H1 (cell line): ENCODE data around the gene AGAP1. TPM values are rescaled to one million over a fixed set of nuclear protein-coding genes. Genes with fewer than 3 reads are reported as not detected.

Experiments
- CTCF ChIA-PET: fragments of 300-600 bp; sonication (Branson Sonifier 250); formaldehyde crosslinking; loops from one replicate; lab custom pipeline; 2021; ENCODE audit not compliant: partially characterized antibody; lab: Charles Lee
- POLR2A ChIA-PET: fragments of 300-600 bp; sonication (Branson Sonifier 250); formaldehyde crosslinking; loops from one replicate; lab custom pipeline; 2021; ENCODE audit warnings: inconsistent platforms; ENCODE audit not compliant: partially characterized antibody; lab: Charles Lee
- DNase-seq, 2 experiments: peaks; one replicate each; pipeline versions ENCODE4 v3.0.0 to v3.0.0-alpha.2; 2010 to 2022; ENCODE audit warnings: low spot score in 2 of 2, low read depth in 1 of 2, mixed read lengths in 1 of 2
- FAIRE-seq: peaks from 2 replicates; lab custom pipeline; 2011; peaks lifted over from hg19 to GRCh38; lab: Jason Lieb, UNC
- H2AFZ ChIP-seq: 2 replicates; pipeline ENCODE4 v1.8.1; 2012; ENCODE audit warnings: low read length, inconsistent platforms
- H2AK5ac ChIP-seq: 2 replicates; pipeline ENCODE4 v1.6.1; 2013; ENCODE audit warnings: low read depth, low read length
- H2BK120ac ChIP-seq: replicated peaks from 2 replicates; pipeline ENCODE3; 2013; ENCODE audit warnings: low read depth, low read length, inconsistent platforms
- H2BK12ac ChIP-seq: 2 replicates; pipeline ENCODE4 v1.6.1; 2013; ENCODE audit warnings: low read depth, low read length
- H2BK15ac ChIP-seq: 2 replicates; pipeline ENCODE4 v1.6.1; 2013; ENCODE audit warnings: low read length
- H2BK20ac ChIP-seq: 2 replicates; pipeline ENCODE4 v1.6.1; 2013; ENCODE audit warnings: low read length
- H2BK5ac ChIP-seq: 2 replicates; pipeline ENCODE4 v1.6.1; 2013; ENCODE audit warnings: low read depth, low read length
- H3K14ac ChIP-seq: 2 replicates; pipeline ENCODE4 v1.6.1; 2013; ENCODE audit warnings: inconsistent platforms; ENCODE audit not compliant: insufficient read length
- H3K18ac ChIP-seq: 2 replicates; pipeline ENCODE4 v1.6.1; 2013; ENCODE audit warnings: low read length; ENCODE audit errors: extremely low read depth
- H3K23ac ChIP-seq: 2 replicates; pipeline ENCODE4 v1.6.1; 2013; ENCODE audit warnings: inconsistent platforms; ENCODE audit not compliant: insufficient read length
- H3K23me2 ChIP-seq: 2 replicates; pipeline ENCODE4 v1.6.1; 2013; ENCODE audit warnings: low read depth, low read length
- H3K27ac ChIP-seq: 2 replicates; pipeline ENCODE4 v1.6.1; 2011; ENCODE audit warnings: low read depth, low read length, inconsistent platforms
- H3K27me3 ChIP-seq, 4 experiments: replicated peaks in 1 of 4; 1 replicate in 1 of 4; 2 replicates in 3 of 4; pipeline versions ENCODE4 v1.6.1 to v1.8.1; 2011 to 2013; ENCODE audit warnings: low read length in 3 of 4, mild to moderate bottlenecking in 3 of 4, inconsistent platforms in 2 of 4, mixed read lengths in 2 of 4, moderate library complexity in 1 of 4; ENCODE audit not compliant: control insufficient read depth in 3 of 4, insufficient read depth in 3 of 4; ENCODE audit errors: extremely low read depth in 1 of 4
- H3K36me3 ChIP-seq, 4 experiments: 2 replicates each; pipeline versions ENCODE4 v1.6.1 to v1.8.1; 2011 to 2013; ENCODE audit warnings: mild to moderate bottlenecking in 4 of 4, low read length in 3 of 4, moderate library complexity in 2 of 4, control low read depth in 1 of 4, inconsistent platforms in 1 of 4; ENCODE audit not compliant: insufficient read depth in 4 of 4, control insufficient read depth in 2 of 4
- H3K4ac ChIP-seq: replicated peaks from 2 replicates; pipeline ENCODE3; 2013; ENCODE audit warnings: low read length, low read depth, mixed read lengths, inconsistent platforms; ENCODE audit not compliant: insufficient read length
- H3K4me1 ChIP-seq, 4 experiments: replicated peaks in 1 of 4; 1 replicate in 1 of 4; 2 replicates in 3 of 4; pipeline versions ENCODE4 v1.6.1 to v1.8.1; 2011 to 2013; ENCODE audit warnings: low read length in 3 of 4, inconsistent platforms in 2 of 4, mixed read lengths in 1 of 4; ENCODE audit not compliant: insufficient read depth in 4 of 4, control insufficient read depth in 3 of 4
- H3K4me2 ChIP-seq, 2 experiments: 2 replicates each; pipeline versions ENCODE4 v1.6.1 to v1.8.1; 2011 to 2013; ENCODE audit warnings: low read depth in 2 of 2, low read length in 2 of 2, control low read depth in 1 of 2, inconsistent platforms in 1 of 2, mild to moderate bottlenecking in 1 of 2; ENCODE audit not compliant: insufficient read depth in 1 of 2
- H3K4me3 ChIP-seq, 4 experiments: fragments of 200-600, 300-600 bp in 1 of 4; sonication (generic), shearing (Covaris generic), sonication (Bioruptor Twin) in 1 of 4; 2 replicates each; pipeline versions ENCODE4 v1.5.1 to v1.8.1; 2011 to 2016; ENCODE audit warnings: low read length in 4 of 4, low read depth in 3 of 4, control low read depth in 2 of 4, inconsistent platforms in 2 of 4, mild to moderate bottlenecking in 2 of 4, mixed read lengths in 1 of 4, moderate library complexity in 1 of 4; ENCODE audit not compliant: insufficient read depth in 2 of 4; ENCODE audit errors: extremely low read depth in 1 of 4
- H3K56ac ChIP-seq: replicated peaks from 2 replicates; pipeline ENCODE3; 2013; ENCODE audit warnings: low read depth, mild to moderate bottlenecking, mixed read lengths, low read length, inconsistent platforms; ENCODE audit not compliant: insufficient read length
- H3K79me1 ChIP-seq: 2 replicates; pipeline ENCODE4 v1.6.1; 2013; ENCODE audit warnings: low read depth, low read length, control low read depth
- H3K79me2 ChIP-seq, 2 experiments: 2 replicates each; pipeline versions ENCODE4 v1.6.1 to v1.8.1; 2012 to 2013; ENCODE audit warnings: low read length in 2 of 2, mild to moderate bottlenecking in 2 of 2, inconsistent platforms in 1 of 2; ENCODE audit not compliant: insufficient read depth in 2 of 2, control insufficient read depth in 1 of 2
- H3K9ac ChIP-seq, 4 experiments: replicated peaks in 1 of 4; 1 replicate in 1 of 4; 2 replicates in 3 of 4; pipeline versions ENCODE4 v1.6.1 to v1.8.1; 2011 to 2013; ENCODE audit warnings: low read depth in 3 of 4, low read length in 3 of 4, control low read depth in 2 of 4, mild to moderate bottlenecking in 2 of 4, moderate library complexity in 2 of 4, inconsistent platforms in 1 of 4; ENCODE audit errors: extremely low read depth in 1 of 4
- H3K9me3 ChIP-seq, 2 experiments: 2 replicates each; pipeline versions ENCODE4 v1.6.1 to v1.8.1; 2012 to 2013; ENCODE audit warnings: mild to moderate bottlenecking in 2 of 2, moderate library complexity in 2 of 2, control low read depth in 1 of 2, inconsistent platforms in 1 of 2, low read depth in 1 of 2, low read length in 1 of 2, mixed read lengths in 1 of 2; ENCODE audit not compliant: insufficient read depth in 2 of 2
- H4K20me1 ChIP-seq, 2 experiments: replicated peaks in 1 of 2; 2 replicates each; pipeline versions ENCODE3 to v1.8.1; 2011 to 2013; ENCODE audit warnings: inconsistent platforms in 2 of 2, low read length in 2 of 2, mild to moderate bottlenecking in 1 of 2; ENCODE audit not compliant: insufficient read depth in 2 of 2, control insufficient read depth in 1 of 2
- H4K5ac ChIP-seq: 2 replicates; pipeline ENCODE4 v1.6.1; 2013; ENCODE audit warnings: low read length, low read depth, mixed read lengths, inconsistent platforms; ENCODE audit not compliant: insufficient read length
- H4K8ac ChIP-seq: 2 replicates; pipeline ENCODE4 v1.8.0; 2013; ENCODE audit warnings: mild to moderate bottlenecking, moderate library complexity, low read length, inconsistent platforms; ENCODE audit not compliant: insufficient read depth; ENCODE audit errors: extremely low read depth
- H4K91ac ChIP-seq: replicated peaks from 2 replicates; pipeline ENCODE3; 2013; ENCODE audit warnings: low read length, mixed read lengths, inconsistent platforms; ENCODE audit not compliant: insufficient read length
- BRCA1 ChIP-seq: IDR thresholded peaks from 2 replicates; pipeline ENCODE4 v1.6.1; 2012; ENCODE audit warnings: low read depth, low read length, improper control_type of control experiment
- RAD21 ChIP-seq, 2 experiments: IDR thresholded peaks in 1 of 2; conservative IDR thresholded peaks in 1 of 2; 2 replicates each; pipeline ENCODE4 v1.6.1; 2011; ENCODE audit warnings: low read depth in 2 of 2, low read length in 2 of 2, improper control_type of control experiment in 1 of 2, inconsistent platforms in 1 of 2, mild to moderate bottlenecking in 1 of 2, moderate library complexity in 1 of 2
- SAP30 ChIP-seq: fragments of 300-600 bp; sonication (generic); IDR thresholded peaks from 2 replicates; pipeline ENCODE4 v1.7.1; 2012; ENCODE audit warnings: low read length, moderate library complexity, mild to moderate bottlenecking, inconsistent platforms; ENCODE audit not compliant: insufficient read depth, insufficient replicate concordance
- TCF12 ChIP-seq: IDR thresholded peaks from 2 replicates; pipeline ENCODE4 v1.6.1; 2011; ENCODE audit warnings: low read depth, mild to moderate bottlenecking, low read length
- WGBS, 2 experiments: shearing (Covaris generic) in 1 of 2; methylation state at CpG; one replicate each; pipeline versions ENCODE4 v1.1.6 to v1.1.7; 2013 to 2015; ENCODE audit warnings: low lambda C conversion rate in 2 of 2, mixed read lengths in 2 of 2, inconsistent platforms in 1 of 2, low coverage in 1 of 2, missing lambda C conversion rate in 1 of 2; ENCODE audit not compliant: insufficient replicate concordance in 2 of 2, insufficient coverage in 1 of 2, insufficient read length in 1 of 2; ENCODE audit errors: extremely low coverage in 1 of 2, missing lambda C conversion rate in 1 of 2; 5-methylcytosine and 5-hydroxymethylcytosine counted together
- polyA plus RNA-seq, 7 experiments: library from polyadenylated mRNA; depleted of rRNA in 3 of 7; stranded (reverse) in 5 of 7; unstranded in 2 of 7; fragments of >200 nt in 5 of 7; fragments of 200-250 nt in 2 of 7; gene quantifications; 1 replicate in 5 of 7; 2 replicates in 1 of 7; 4 replicates in 1 of 7; pipeline versions ENCODE4 v1.2.1 to v1.2.3, GENCODE V29; 2011 to 2013; ENCODE audit warnings: missing spikeins in 2 of 7, mixed read lengths in 2 of 7
- total RNA-seq: library from RNA; stranded (reverse); fragmentation: NEBNext Ultra II Directional; extraction: Animal tissue kit (Norgen Biotek cat#: 25700); gene quantifications from 2 replicates; pipeline ENCODE4 v1.2.1, GENCODE V29; 2021

The AGAP1 gene
- total and polyA plus RNA-seq, 2 of the 8 experiments (the other 6 are each of a cell fraction or from before 2014, with no cell fraction given) = 18.1 to 39.4 TPM

DNA sequence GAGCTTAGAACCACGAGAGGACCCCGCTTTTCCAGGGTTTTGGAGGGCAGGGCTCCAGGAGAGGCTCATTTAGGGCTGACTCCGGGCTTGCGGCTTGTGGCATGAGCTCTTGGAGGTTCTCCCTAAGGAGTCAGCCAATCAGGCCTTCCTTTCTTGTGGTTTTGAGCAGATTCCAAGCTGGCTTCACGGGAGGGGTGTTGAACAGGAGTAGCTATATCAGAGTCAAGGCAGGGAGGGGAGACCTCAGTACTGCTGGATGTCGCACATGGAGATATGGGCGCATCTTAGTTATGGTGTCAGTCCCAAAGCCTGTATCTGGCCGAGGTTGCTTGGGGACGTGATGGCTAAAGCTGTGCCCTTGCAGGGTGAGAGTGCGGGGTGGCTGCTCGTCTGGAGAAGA is 98.6 kb downstream of the AGAP1 start:
- peaks cover 14 to 16% of the 10 kb centered on the region in 2 experiments for H4K20me1 ChIP-seq

More for the DNA sequence above, 98.6 kb downstream of the AGAP1 start:
- ChIA-PET CTCF (interaction anchor here (0.6 to 6.1 kb wide), 28 partner anchors 13 to 601 kb away, joined by 3 to 111 read pairs (median 4); no protein-coding TSS in a partner anchor), POLR2A (interaction anchor here (0.8 kb wide), 1 partner anchor 14 kb away, joined by 3 read pairs; no protein-coding TSS in a partner anchor)
- Histone ChIP-seq H3K23ac (no peak overlapping the region), H3K27ac (no peak overlapping the region), H3K14ac (no peak overlapping the region), H4K5ac (no peak overlapping the region), H2BK120ac (no peak overlapping the region), H2BK15ac (no peak overlapping the region), H4K91ac (no peak overlapping the region), H3K4me2 (no peak overlapping the region), H3K18ac (no peak overlapping the region), H2AFZ (no peak overlapping the region), H3K79me2 (peaks cover 0 to 35% of the 10 kb centered on the region in 2 experiments; a peak in 1 of 4 replicates), H3K9ac (no peak overlapping the region), H3K56ac (no peak overlapping the region), H2AK5ac (no peak overlapping the region), H3K9me3 (no peaks in the 10 kb centered on the region), H3K36me3 (no peaks in the 10 kb centered on the region), H3K4me1 (peaks cover 0 to 2% (median 0%) of the 10 kb centered on the region in 4 experiments; a peak in 1 of 7 replicates), H3K23me2 (no peaks in the 10 kb centered on the region), H2BK12ac (no peak overlapping the region), H4K8ac (no peak overlapping the region), H3K4me3 (no peak overlapping the region), H2BK5ac (no peak overlapping the region), H3K4ac (no peak overlapping the region), H2BK20ac (no peak overlapping the region), H3K27me3 (no peaks in the 10 kb centered on the region), H3K79me1 (peaks cover 5% of the 10 kb centered on the region; the same call in 1 of the 2 replicates)
- no peak for DNase-seq
- FAIRE-seq = no peak
- 81% methylated on average over 11 of the region's 11 CpGs; no CpG with 5 or more reads in 1 of the 2 experiments for WGBS, 2 experiments
- TF ChIP-seq RAD21 (IDR thresholded peaks at IDR 0.05 in 1 of 2, conservative IDR thresholded peaks at IDR 0.05 in 1 of 2; ENCODE audit: low read depth in 2 of 2, low read length in 2 of 2) (no peak), TCF12 (no peak), SAP30 (no peak), BRCA1 (no peak)
